T-cell (primary cell): ENCODE results near the gene C5orf58. TPM values are rescaled to one million over a fixed set of nuclear protein-coding genes. Genes with fewer than 3 reads are reported as not detected.

Experiments used
- ATAC-seq, 4 experiments: fragments of 200-7000 bp in 3 of 4; fragments of 150-1000 bp in 1 of 4; cut with Tn5 transposase; replicated peaks in 1 of 4; 1 replicate in 3 of 4; 2 replicates in 1 of 4; pipeline ENCODE4 v1.10.0; 2021; ENCODE audit warnings: moderate library complexity in 3 of 4, mild to moderate bottlenecking in 2 of 4, moderate number of reproducible peaks in 1 of 4
- CTCF ChIA-PET, 2 donors: fragments of 300-600 bp; sonication (Branson Sonifier 250); formaldehyde crosslinking; loops; one replicate each; lab custom pipeline; 2022; ENCODE audit warnings: antibody characterized with exemption in 2 of 2; lab: Charles Lee
- POLR2A ChIA-PET, 2 donors: fragments of 300-600 bp; sonication (Branson Sonifier 250); formaldehyde crosslinking; loops; one replicate each; lab custom pipeline; 2022; ENCODE audit warnings: antibody characterized with exemption in 2 of 2; lab: Charles Lee
- DNase-seq, 35 experiments: peaks; one replicate each; pipeline versions ENCODE4 v3.0.0 to v3.0.0-alpha.2; 2013 to 2023
- H3K27ac ChIP-seq: one replicate; pipeline ENCODE4 v1.5.1; 2013; ENCODE audit warnings: low read length
- H3K27me3 ChIP-seq, 2 experiments: replicated peaks in 1 of 2; 1 replicate in 1 of 2; 2 replicates in 1 of 2; pipeline versions ENCODE4 v1.6.1 to v1.7.0; 2013; ENCODE audit warnings: low read length in 1 of 2, mixed read lengths in 1 of 2; ENCODE audit not compliant: control insufficient read depth in 2 of 2, insufficient read depth in 2 of 2; ENCODE audit errors: extremely low read depth in 1 of 2
- H3K36me3 ChIP-seq, 2 donors: 1 replicate in 1 of 2; 2 replicates in 1 of 2; pipeline versions ENCODE4 v1.6.1 to v1.7.0; 2013; ENCODE audit warnings: low read length in 1 of 2; ENCODE audit not compliant: control insufficient read depth in 2 of 2, insufficient read depth in 1 of 2; ENCODE audit errors: extremely low read depth in 1 of 2
- H3K4me1 ChIP-seq, 2 experiments: 1 replicate in 1 of 2; 2 replicates in 1 of 2; pipeline versions ENCODE4 v1.6.1 to v1.7.0; 2013; ENCODE audit warnings: low read length in 2 of 2, mixed read lengths in 1 of 2; ENCODE audit not compliant: insufficient read depth in 2 of 2, control insufficient read depth in 1 of 2; ENCODE audit errors: extremely low read depth in 1 of 2
- H3K4me3 ChIP-seq, 2 donors: 1 replicate in 1 of 2; 2 replicates in 1 of 2; pipeline versions ENCODE4 v1.5.1 to v1.7.0; 2013; ENCODE audit warnings: mild to moderate bottlenecking in 2 of 2, low read length in 1 of 2, moderate library complexity in 1 of 2; ENCODE audit not compliant: control insufficient read depth in 1 of 2; ENCODE audit errors: extremely low read depth in 1 of 2
- H3K9me3 ChIP-seq: 2 replicates; pipeline ENCODE4 v1.7.0; 2013
- H3K27ac Mint-ChIP-seq, 2 donors: one replicate each; pipeline ENCODE4 v1.8.0; 2020 to 2021; ENCODE audit warnings: mild to moderate bottlenecking in 2 of 2, mixed read lengths in 2 of 2
- H3K27me3 Mint-ChIP-seq, 2 donors: one replicate each; pipeline ENCODE4 v1.8.0; 2021 to 2022; ENCODE audit warnings: mixed read lengths in 2 of 2
- H3K36me3 Mint-ChIP-seq: one replicate; pipeline ENCODE4 v1.8.0; 2021; ENCODE audit warnings: mixed read lengths
- H3K4me1 Mint-ChIP-seq, 3 donors: one replicate each; pipeline ENCODE4 v1.8.0; 2020 to 2022; ENCODE audit warnings: mixed read lengths in 3 of 3, mild to moderate bottlenecking in 1 of 3
- H3K4me3 Mint-ChIP-seq, 3 donors: one replicate each; pipeline ENCODE4 v1.8.0; 2020 to 2022; ENCODE audit warnings: mild to moderate bottlenecking in 3 of 3, mixed read lengths in 3 of 3, moderate library complexity in 3 of 3
- H3K9me3 Mint-ChIP-seq, 3 donors: one replicate each; pipeline ENCODE4 v1.8.0; 2020 to 2022; ENCODE audit warnings: mixed read lengths in 3 of 3
- WGBS: methylation state at CpG from one replicate; pipeline ENCODE4 v1.1.5; 2013; ENCODE audit warnings: missing lambda C conversion rate; ENCODE audit not compliant: insufficient coverage; 5-methylcytosine and 5-hydroxymethylcytosine counted together
- total RNA-seq, 35 experiments: library from RNA in 6 of 35; stranded (reverse) in 6 of 35; fragments of 120-200 nt in 1 of 35; gene quantifications; one replicate each; pipeline versions ENCODE4 v1.2.1 to v1.2.4 and lab custom pipeline; 2013 to 2026

The C5orf58 gene
- total RNA-seq, 5 donors from 2014 or later (not counting 1 experiment from before 2014, with no cell fraction given): not detected

- H3K27ac ChIP-seq: peak overlapping the region; percentile 72
- no peak overlapping the region for H3K4me3 ChIP-seq
- ChIA-PET POLR2A (interaction anchor here in 1 of 2 donors (1.0 kb wide), 1 partner anchor 13 kb away, joined by 6 read pairs; the partner anchor contains the start of gene LCP2), CTCF (interaction anchor here in 1 of 2 donors (0.8 to 1.0 kb wide), 3 partner anchors 9 to 15 kb away, joined by 3 to 6 read pairs (median 6); no protein-coding TSS in a partner anchor)
- 50% methylated on average over 1 of the region's 2 CpGs for WGBS
- no peaks in the 10 kb centered on the region for H3K9me3 ChIP-seq
- no peaks in the 10 kb centered on the region for H3K27me3 ChIP-seq
- Mint-ChIP-seq H3K4me1 (peaks cover 100% of the 10 kb centered on the region in 3 donors), H3K4me3 (peak overlapping the region; percentile 1 to 99 (median 44)), H3K36me3 (peaks cover 69% of the 10 kb centered on the region), H3K27ac (peak overlapping the region; percentile 95 to 99), H3K27me3 (no peaks in the 10 kb centered on the region), H3K9me3 (no peaks in the 10 kb centered on the region)
- no peak for DNase-seq
- ATAC-seq: no peak
- peaks cover 90 to 93% of the 10 kb centered on the region in 2 experiments for H3K4me1 ChIP-seq
- H3K36me3 ChIP-seq: peaks cover 11 to 77% of the 10 kb centered on the region in 2 donors
Measured at GRCh38 chr5:170284231-170284630, 51.4 kb downstream of the C5orf58 start.

GRCh38 chr5:170285181-170285580 is 52.4 kb downstream of the C5orf58 start:
- CTCF ChIA-PET: interaction anchor here in 1 of 2 donors (1.0 kb wide), 1 partner anchor 16 kb away, joined by 3 read pairs; no protein-coding TSS in a partner anchor
- no peak for DNase-seq
- peak overlapping the region; percentile 72 for H3K27ac ChIP-seq

GRCh38 chr5:170286386-170286925 is 53.7 kb downstream of the C5orf58 start:
- peaks cover 100% of the 10 kb centered on the region in 3 donors for H3K4me1 Mint-ChIP-seq
- WGBS: 100% methylated on average over 1 of the region's 3 CpGs
- peaks cover 89% of the 10 kb centered on the region for H3K36me3 Mint-ChIP-seq
- H3K36me3 ChIP-seq: peaks cover 7 to 95% of the 10 kb centered on the region in 2 donors
- CTCF ChIA-PET: interaction anchor here (0.6 to 3.2 kb wide), 5 partner anchors 9 to 52 kb away, joined by 3 to 19 read pairs (median 8); no protein-coding TSS in a partner anchor
- peak overlapping the region; percentile 72 for H3K27ac ChIP-seq
- no peaks in the 10 kb centered on the region for H3K9me3 ChIP-seq
- DNase-seq (no peak), ATAC-seq (no peak)
- POLR2A ChIA-PET: interaction anchor here in 1 of 2 donors (0.5 kb wide), 1 partner anchor 9 kb away, joined by 4 read pairs; no protein-coding TSS in a partner anchor
- no peak overlapping the region for H3K4me3 ChIP-seq
- H3K27me3 Mint-ChIP-seq: no peaks in the 10 kb centered on the region
- H3K27me3 ChIP-seq: no peaks in the 10 kb centered on the region
- peak overlapping the region; percentile 95 to 99 for H3K27ac Mint-ChIP-seq
- peaks cover 87 to 92% of the 10 kb centered on the region in 2 experiments for H3K4me1 ChIP-seq
- peak overlapping the region in 2 of 3 donors; percentile 19 to 99 for H3K4me3 Mint-ChIP-seq
- H3K9me3 Mint-ChIP-seq: no peaks in the 10 kb centered on the region

More at GRCh38 chr5:170285181-170285580, 52.4 kb downstream of the C5orf58 start:
- Mint-ChIP-seq H3K4me1 (peaks cover 100% of the 10 kb centered on the region in 3 donors), H3K27me3 (no peaks in the 10 kb centered on the region), H3K4me3 (peak overlapping the region; percentile 6 to 99 (median 23)), H3K9me3 (no peaks in the 10 kb centered on the region), H3K36me3 (peaks cover 78% of the 10 kb centered on the region), H3K27ac (peak overlapping the region; percentile 95 to 99)
- Histone ChIP-seq H3K4me1 (peaks cover 90 to 93% of the 10 kb centered on the region in 2 experiments), H3K36me3 (peaks cover 11 to 86% of the 10 kb centered on the region in 2 donors), H3K9me3 (no peaks in the 10 kb centered on the region), H3K27me3 (no peaks in the 10 kb centered on the region), H3K4me3 (no peak overlapping the region)
- POLR2A ChIA-PET: interaction anchor here in 1 of 2 donors (0.5 kb wide), 1 partner anchor 1904 kb away, joined by 3 read pairs; no protein-coding TSS in a partner anchor
- ATAC-seq: no peak

GRCh38 chr5:170287532-170287931 is 54.7 kb downstream of the C5orf58 start:
- Mint-ChIP-seq H3K27ac (peak overlapping the region; percentile 95 to 99), H3K27me3 (no peaks in the 10 kb centered on the region), H3K4me1 (peaks cover 100% of the 10 kb centered on the region in 3 donors), H3K9me3 (no peaks in the 10 kb centered on the region), H3K36me3 (peaks cover 93% of the 10 kb centered on the region), H3K4me3 (peak overlapping the region; percentile 32 to 99 (median 52))
- WGBS: no CpG with 5 or more reads among the region's 1 CpG
- Histone ChIP-seq H3K4me1 (peaks cover 87 to 93% of the 10 kb centered on the region in 2 experiments), H3K27me3 (no peaks in the 10 kb centered on the region), H3K4me3 (no peak overlapping the region), H3K27ac (peak overlapping the region; percentile 88), H3K36me3 (peaks cover 6 to 95% of the 10 kb centered on the region in 2 donors), H3K9me3 (no peaks in the 10 kb centered on the region)
- DNase-seq (no peak), ATAC-seq (peak in 2 of 4 experiments; percentile 18 to 22)
- POLR2A ChIA-PET: interaction anchor here (0.6 to 1.1 kb wide), 5 partner anchors 9 to 44 kb away, joined by 3 to 10 read pairs (median 3); no protein-coding TSS in a partner anchor
- CTCF ChIA-PET: interaction anchor here (0.6 to 3.2 kb wide), 8 partner anchors 9 to 51 kb away, joined by 3 to 19 read pairs (median 4); partner anchors contain the start of gene LCP2 (in 1 of the 2)

- peaks cover 97% of the 10 kb centered on the region for H3K36me3 Mint-ChIP-seq
- ChIA-PET CTCF (interaction anchor here (1.1 to 3.2 kb wide), 5 partner anchors 12 to 51 kb away, joined by 3 to 19 read pairs (median 8); no protein-coding TSS in a partner anchor), POLR2A (interaction anchor here (0.6 to 1.1 kb wide), 4 partner anchors 9 to 43 kb away, joined by 3 to 10 read pairs (median 6); no protein-coding TSS in a partner anchor)
- H3K9me3 Mint-ChIP-seq: no peaks in the 10 kb centered on the region
- Histone ChIP-seq H3K27ac (peak overlapping the region; percentile 88), H3K27me3 (no peaks in the 10 kb centered on the region), H3K4me3 (peak overlapping the region in 1 of 2 donors; percentile 45), H3K9me3 (no peaks in the 10 kb centered on the region), H3K36me3 (peaks cover 6 to 95% of the 10 kb centered on the region in 2 donors), H3K4me1 (peaks cover 86 to 93% of the 10 kb centered on the region in 2 experiments)
- H3K4me3 Mint-ChIP-seq: peak overlapping the region; percentile 35 to 99 (median 48)
- peaks cover 100% of the 10 kb centered on the region in 3 donors for H3K4me1 Mint-ChIP-seq
- WGBS: 0% methylated on average over 1 of the region's 2 CpGs
- DNase-seq (no peak), ATAC-seq (no peak)
- no peaks in the 10 kb centered on the region for H3K27me3 Mint-ChIP-seq
- peak overlapping the region; percentile 99 for H3K27ac Mint-ChIP-seq
Measured at GRCh38 chr5:170288151-170288550, 55.4 kb downstream of the C5orf58 start.

- Mint-ChIP-seq H3K4me3 (peak overlapping the region; percentile 35 to 99 (median 48)), H3K27me3 (no peaks in the 10 kb centered on the region), H3K4me1 (peaks cover 100% of the 10 kb centered on the region in 3 donors), H3K27ac (peak overlapping the region; percentile 99), H3K9me3 (no peaks in the 10 kb centered on the region), H3K36me3 (peaks cover 97% of the 10 kb centered on the region)
- Histone ChIP-seq H3K4me1 (peaks cover 84 to 93% of the 10 kb centered on the region in 2 experiments), H3K9me3 (no peaks in the 10 kb centered on the region), H3K27me3 (no peaks in the 10 kb centered on the region), H3K4me3 (peak overlapping the region in 1 of 2 donors; percentile 45), H3K27ac (peak overlapping the region; percentile 88), H3K36me3 (peaks cover 6 to 92% of the 10 kb centered on the region in 2 donors)
- ChIA-PET CTCF (interaction anchor here in 1 of 2 donors (3.2 kb wide), 1 partner anchor 14 kb away, joined by 19 read pairs; no protein-coding TSS in a partner anchor), POLR2A (interaction anchor here in 1 of 2 donors (1.0 to 1.1 kb wide), 2 partner anchors 10 to 26 kb away, joined by 3 to 10 read pairs; no protein-coding TSS in a partner anchor)
- WGBS: no CpG with 5 or more reads among the region's 3 CpGs
- no peak for ATAC-seq
- no peak for DNase-seq
Measured at GRCh38 chr5:170288551-170288950, 55.8 kb downstream of the C5orf58 start.
